HL-60 (cell line): ENCODE results near the gene MED13L.

Experiments used
- DNase-seq, 2 experiments: peaks; one replicate each; pipeline ENCODE4 v3.0.0-alpha.2; 2010 to 2020; ENCODE audit warnings: low read depth in 1 of 2, low spot score in 1 of 2
- H3K27ac ChIP-seq: fragments of 250-450 bp; sonication (Bioruptor Pico); replicated peaks from 2 replicates; pipeline ENCODE4 v1.5.1; 2020; ENCODE audit warnings: mild to moderate bottlenecking, moderate library complexity
- H3K27me3 ChIP-seq: fragments of 250-450 bp; sonication (Bioruptor Pico); 2 replicates; pipeline ENCODE4 v1.5.1; 2021; ENCODE audit warnings: mild to moderate bottlenecking, moderate library complexity; ENCODE audit not compliant: insufficient read depth, poor library complexity, severe bottlenecking
- H3K4me3 ChIP-seq: replicated peaks from 2 replicates; pipeline ENCODE4 v1.5.1; 2011; ENCODE audit warnings: mild to moderate bottlenecking, control low read depth, low read length; ENCODE audit not compliant: insufficient read depth
- CTCF ChIP-seq: IDR thresholded peaks from one replicate; pipeline ENCODE4 v1.5.1; 2011; ENCODE audit warnings: low read length, control low read depth, inconsistent platforms; ENCODE audit not compliant: insufficient read depth
- GABPA ChIP-seq: IDR thresholded peaks from 2 replicates; pipeline ENCODE4 v1.6.1; 2012; ENCODE audit warnings: low read depth
- POLR2AphosphoS5 ChIP-seq: IDR thresholded peaks from 2 replicates; pipeline ENCODE4 v1.6.1; 2012; ENCODE audit warnings: low read depth
- REST ChIP-seq: IDR thresholded peaks from 2 replicates; pipeline ENCODE4 v1.6.1; 2012; ENCODE audit warnings: low read depth; ENCODE audit not compliant: insufficient replicate concordance
- SPI1 ChIP-seq: IDR thresholded peaks from 2 replicates; pipeline ENCODE4 v1.6.1; 2012; ENCODE audit warnings: low read depth, mild to moderate bottlenecking, borderline replicate concordance

Gene MED13L

GRCh38 chr12:115941362-115941761 lies 336.1 kb downstream of the MED13L start:
- Histone ChIP-seq H3K27me3 (peaks cover 4% of the 10 kb centered on the region), H3K4me3 (no peak overlapping the region), H3K27ac (no peak overlapping the region)
- no peak for TF ChIP-seq REST
- no peak for TF ChIP-seq CTCF
- no peak for TF ChIP-seq POLR2AphosphoS5
- TF ChIP-seq SPI1: no peak
- TF ChIP-seq GABPA: no peak
- no peak for DNase-seq

GRCh38 chr12:115938794-115939377 lies 338.6 kb downstream of the MED13L start:
- Histone ChIP-seq H3K27ac (no peak overlapping the region), H3K27me3 (peaks cover 4% of the 10 kb centered on the region), H3K4me3 (no peak overlapping the region)
- no peak for TF ChIP-seq POLR2AphosphoS5
- TF ChIP-seq CTCF: no peak
- no peak for TF ChIP-seq GABPA
- TF ChIP-seq SPI1: no peak
- no peak for TF ChIP-seq REST
- no peak for DNase-seq

GRCh38 chr12:115936997-115937916 lies 340.2 kb downstream of the MED13L start:
- TF ChIP-seq REST (no peak), POLR2AphosphoS5 (no peak), SPI1 (no peak), GABPA (no peak), CTCF (no peak)
- no peak for DNase-seq
- Histone ChIP-seq H3K27ac (no peak overlapping the region), H3K4me3 (no peak overlapping the region), H3K27me3 (peaks cover 4% of the 10 kb centered on the region)
